Measurements from ENCODE around the gene CTBS. TPM values are rescaled to one million over a fixed set of nuclear protein-coding genes. Genes with fewer than 3 reads are reported as not detected.

The CTBS gene
- total RNA-seq, 1 experiment from 2014 or later = 10.1 TPM

GRCh38 chr1:84620720-84621313, 46.6 kb upstream of the CTBS start (continued):
- TF ChIP-seq JUN (CRISPR knock-in tag; IDR thresholded peaks at IDR 0.05) = no peak
- 0 out of 2 replicates have a peak, but pooled peaks have one; percentile 44 for TF ChIP-seq ARID4B (CRISPR knock-in tag; IDR thresholded peaks at IDR 0.05; ENCODE audit: borderline replicate concordance)
- 0 out of 2 replicates have a peak, but pooled peaks have one; percentile 33 for TF ChIP-seq ZNF121 (CRISPR knock-in tag; IDR thresholded peaks at IDR 0.05)
- TF ChIP-seq, protein P1, sequence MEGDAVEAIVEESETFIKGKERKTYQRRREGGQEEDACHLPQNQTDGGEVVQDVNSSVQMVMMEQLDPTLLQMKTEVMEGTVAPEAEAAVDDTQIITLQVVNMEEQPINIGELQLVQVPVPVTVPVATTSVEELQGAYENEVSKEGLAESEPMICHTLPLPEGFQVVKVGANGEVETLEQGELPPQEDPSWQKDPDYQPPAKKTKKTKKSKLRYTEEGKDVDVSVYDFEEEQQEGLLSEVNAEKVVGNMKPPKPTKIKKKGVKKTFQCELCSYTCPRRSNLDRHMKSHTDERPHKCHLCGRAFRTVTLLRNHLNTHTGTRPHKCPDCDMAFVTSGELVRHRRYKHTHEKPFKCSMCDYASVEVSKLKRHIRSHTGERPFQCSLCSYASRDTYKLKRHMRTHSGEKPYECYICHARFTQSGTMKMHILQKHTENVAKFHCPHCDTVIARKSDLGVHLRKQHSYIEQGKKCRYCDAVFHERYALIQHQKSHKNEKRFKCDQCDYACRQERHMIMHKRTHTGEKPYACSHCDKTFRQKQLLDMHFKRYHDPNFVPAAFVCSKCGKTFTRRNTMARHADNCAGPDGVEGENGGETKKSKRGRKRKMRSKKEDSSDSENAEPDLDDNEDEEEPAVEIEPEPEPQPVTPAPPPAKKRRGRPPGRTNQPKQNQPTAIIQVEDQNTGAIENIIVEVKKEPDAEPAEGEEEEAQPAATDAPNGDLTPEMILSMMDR (IDR thresholded peaks at IDR 0.05) = peak; percentile 99
- TF ChIP-seq IRF2 (CRISPR knock-in tag; IDR thresholded peaks at IDR 0.05; ENCODE audit: borderline replicate concordance, low read depth) = no peak

GRCh38 chr1:84619383-84620102, 45.3 kb upstream of the CTBS start:
- H3K27ac Mint-ChIP-seq = no peak overlapping the region
- H3K36me3 Mint-ChIP-seq = peaks cover 5% of the 10 kb centered on the region
- H3K4me3 Mint-ChIP-seq = peak overlapping the region; percentile 40
- H3K4me1 Mint-ChIP-seq = peaks cover 21% of the 10 kb centered on the region
- DNase-seq (ENCODE audit: low spot score) (no peak), ATAC-seq (no peak)
- ChIA-PET CTCF (interaction anchor here (0.8 to 2.5 kb wide), 12 partner anchors 12 to 329 kb away, joined by 3 to 15 read pairs (median 3); partner anchors contain the start of genes GNG5 and SPATA1), POLR2A (no interaction called here)
- H3K27me3 Mint-ChIP-seq (ENCODE audit: low read depth) = peaks cover 2% of the 10 kb centered on the region; the same call in 1 of the 2 replicates
- peaks cover 7% of the 10 kb centered on the region for H3K9me3 Mint-ChIP-seq
- TF ChIP-seq GTF2I (CRISPR knock-in tag; conservative IDR thresholded peaks at IDR 0.05) (no peak), NR1H2 (CRISPR knock-in tag; IDR thresholded peaks at IDR 0.05) (no peak), TCF7 (CRISPR knock-in tag; IDR thresholded peaks at IDR 0.05; ENCODE audit: low read depth) (no peak), RELA (CRISPR knock-in tag; IDR thresholded peaks at IDR 0.05; ENCODE audit: borderline replicate concordance) (no peak), TEAD1 (CRISPR knock-in tag; IDR thresholded peaks at IDR 0.05) (no peak), EMX1 (CRISPR knock-in tag; IDR thresholded peaks at IDR 0.05) (no peak), ELF4 (CRISPR knock-in tag; IDR thresholded peaks at IDR 0.05; ENCODE audit: low read depth) (no peak), FOXP1 (CRISPR knock-in tag; IDR thresholded peaks at IDR 0.05; ENCODE audit: borderline replicate concordance) (no peak), ETV6 (CRISPR knock-in tag; IDR thresholded peaks at IDR 0.05) (no peak)
- TF ChIP-seq, protein P2, sequence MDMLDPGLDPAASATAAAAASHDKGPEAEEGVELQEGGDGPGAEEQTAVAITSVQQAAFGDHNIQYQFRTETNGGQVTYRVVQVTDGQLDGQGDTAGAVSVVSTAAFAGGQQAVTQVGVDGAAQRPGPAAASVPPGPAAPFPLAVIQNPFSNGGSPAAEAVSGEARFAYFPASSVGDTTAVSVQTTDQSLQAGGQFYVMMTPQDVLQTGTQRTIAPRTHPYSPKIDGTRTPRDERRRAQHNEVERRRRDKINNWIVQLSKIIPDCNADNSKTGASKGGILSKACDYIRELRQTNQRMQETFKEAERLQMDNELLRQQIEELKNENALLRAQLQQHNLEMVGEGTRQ (CRISPR knock-in tag; IDR thresholded peaks at IDR 0.05) = no peak
- TF ChIP-seq, protein P3, sequence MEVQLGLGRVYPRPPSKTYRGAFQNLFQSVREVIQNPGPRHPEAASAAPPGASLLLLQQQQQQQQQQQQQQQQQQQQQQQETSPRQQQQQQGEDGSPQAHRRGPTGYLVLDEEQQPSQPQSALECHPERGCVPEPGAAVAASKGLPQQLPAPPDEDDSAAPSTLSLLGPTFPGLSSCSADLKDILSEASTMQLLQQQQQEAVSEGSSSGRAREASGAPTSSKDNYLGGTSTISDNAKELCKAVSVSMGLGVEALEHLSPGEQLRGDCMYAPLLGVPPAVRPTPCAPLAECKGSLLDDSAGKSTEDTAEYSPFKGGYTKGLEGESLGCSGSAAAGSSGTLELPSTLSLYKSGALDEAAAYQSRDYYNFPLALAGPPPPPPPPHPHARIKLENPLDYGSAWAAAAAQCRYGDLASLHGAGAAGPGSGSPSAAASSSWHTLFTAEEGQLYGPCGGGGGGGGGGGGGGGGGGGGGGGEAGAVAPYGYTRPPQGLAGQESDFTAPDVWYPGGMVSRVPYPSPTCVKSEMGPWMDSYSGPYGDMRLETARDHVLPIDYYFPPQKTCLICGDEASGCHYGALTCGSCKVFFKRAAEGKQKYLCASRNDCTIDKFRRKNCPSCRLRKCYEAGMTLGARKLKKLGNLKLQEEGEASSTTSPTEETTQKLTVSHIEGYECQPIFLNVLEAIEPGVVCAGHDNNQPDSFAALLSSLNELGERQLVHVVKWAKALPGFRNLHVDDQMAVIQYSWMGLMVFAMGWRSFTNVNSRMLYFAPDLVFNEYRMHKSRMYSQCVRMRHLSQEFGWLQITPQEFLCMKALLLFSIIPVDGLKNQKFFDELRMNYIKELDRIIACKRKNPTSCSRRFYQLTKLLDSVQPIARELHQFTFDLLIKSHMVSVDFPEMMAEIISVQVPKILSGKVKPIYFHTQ (CRISPR knock-in tag; IDR thresholded peaks at IDR 0.05) = no peak
- TF ChIP-seq, protein P4, sequence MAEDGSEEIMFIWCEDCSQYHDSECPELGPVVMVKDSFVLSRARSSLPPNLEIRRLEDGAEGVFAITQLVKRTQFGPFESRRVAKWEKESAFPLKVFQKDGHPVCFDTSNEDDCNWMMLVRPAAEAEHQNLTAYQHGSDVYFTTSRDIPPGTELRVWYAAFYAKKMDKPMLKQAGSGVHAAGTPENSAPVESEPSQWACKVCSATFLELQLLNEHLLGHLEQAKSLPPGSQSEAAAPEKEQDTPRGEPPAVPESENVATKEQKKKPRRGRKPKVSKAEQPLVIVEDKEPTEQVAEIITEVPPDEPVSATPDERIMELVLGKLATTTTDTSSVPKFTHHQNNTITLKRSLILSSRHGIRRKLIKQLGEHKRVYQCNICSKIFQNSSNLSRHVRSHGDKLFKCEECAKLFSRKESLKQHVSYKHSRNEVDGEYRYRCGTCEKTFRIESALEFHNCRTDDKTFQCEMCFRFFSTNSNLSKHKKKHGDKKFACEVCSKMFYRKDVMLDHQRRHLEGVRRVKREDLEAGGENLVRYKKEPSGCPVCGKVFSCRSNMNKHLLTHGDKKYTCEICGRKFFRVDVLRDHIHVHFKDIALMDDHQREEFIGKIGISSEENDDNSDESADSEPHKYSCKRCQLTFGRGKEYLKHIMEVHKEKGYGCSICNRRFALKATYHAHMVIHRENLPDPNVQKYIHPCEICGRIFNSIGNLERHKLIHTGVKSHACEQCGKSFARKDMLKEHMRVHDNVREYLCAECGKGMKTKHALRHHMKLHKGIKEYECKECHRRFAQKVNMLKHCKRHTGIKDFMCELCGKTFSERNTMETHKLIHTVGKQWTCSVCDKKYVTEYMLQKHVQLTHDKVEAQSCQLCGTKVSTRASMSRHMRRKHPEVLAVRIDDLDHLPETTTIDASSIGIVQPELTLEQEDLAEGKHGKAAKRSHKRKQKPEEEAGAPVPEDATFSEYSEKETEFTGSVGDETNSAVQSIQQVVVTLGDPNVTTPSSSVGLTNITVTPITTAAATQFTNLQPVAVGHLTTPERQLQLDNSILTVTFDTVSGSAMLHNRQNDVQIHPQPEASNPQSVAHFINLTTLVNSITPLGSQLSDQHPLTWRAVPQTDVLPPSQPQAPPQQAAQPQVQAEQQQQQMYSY (CRISPR knock-in tag; IDR thresholded peaks at IDR 0.05) = no peak
- TF ChIP-seq, protein P1 (IDR thresholded peaks at IDR 0.05) = no peak

All from WTC11 (cell line).